Stomach (tissue), 9 donors: ENCODE results near the gene CRISP2. TPM values are rescaled to one million over a fixed set of nuclear protein-coding genes. Genes with fewer than 3 reads are reported as not detected.
"Not testable (repeated sequence)": the region's sequence is repeated elsewhere in the genome, so short reads cannot be mapped to it uniquely, and the experiment has no call there.

Source experiments
- DNase-seq, 2 donors: peaks; one replicate each; pipeline versions ENCODE4 v3.0.0 to v3.0.0-alpha.2; 2013 to 2019
- H3K27ac ChIP-seq, 5 donors: fragments of 200-600 bp in 4 of 5; sonication (generic) in 4 of 5; one replicate each; pipeline ENCODE4 v1.5.1; 2013 to 2019; ENCODE audit warnings: mild to moderate bottlenecking in 1 of 5, moderate library complexity in 1 of 5
- H3K27me3 ChIP-seq, 3 donors: fragments of 200-600 bp; sonication (generic); one replicate each; pipeline ENCODE4 v1.5.1; 2017 to 2019; ENCODE audit warnings: mixed run types in 1 of 3
- H3K36me3 ChIP-seq, 4 donors: fragments of 200-600 bp; sonication (generic); 1 replicate in 3 of 4; 2 replicates in 1 of 4; pipeline ENCODE4 v1.5.1; 2016 to 2019
- H3K4me1 ChIP-seq, 4 donors: fragments of 200-600 bp; sonication (generic); one replicate each; pipeline ENCODE4 v1.5.1; 2016 to 2019
- H3K4me3 ChIP-seq, 4 donors: fragments of 200-600 bp; sonication (generic) in 3 of 4; one replicate each; pipeline ENCODE4 v1.5.1; 2016 to 2019; ENCODE audit warnings: mild to moderate bottlenecking in 1 of 4
- H3K9me3 ChIP-seq, 4 donors: fragments of 200-600 bp; sonication (generic); one replicate each; pipeline ENCODE4 v1.5.1; 2016 to 2019
- CTCF ChIP-seq, 7 experiments: fragments of 450-650 bp in 4 of 7; fragments of 200-600 bp in 3 of 7; sonication (generic) in 3 of 7; IDR thresholded peaks; one replicate each; pipeline ENCODE4 v1.5.1; 2016 to 2019; ENCODE audit warnings: antibody characterized with exemption in 7 of 7, control low read depth in 2 of 7, mild to moderate bottlenecking in 1 of 7
- EP300 ChIP-seq: sonication (generic); formaldehyde crosslinking; IDR thresholded peaks from one replicate; pipeline ENCODE4 v1.6.1; 2017; ENCODE audit warnings: antibody characterized with exemption
- POLR2A ChIP-seq, 4 donors: fragments of 450-650 bp; IDR thresholded peaks; one replicate each; pipeline ENCODE4 v1.6.1; 2016; ENCODE audit warnings: antibody characterized with exemption in 4 of 4, control low read depth in 2 of 4, mild to moderate bottlenecking in 1 of 4, moderate library complexity in 1 of 4
- POLR2AphosphoS5 ChIP-seq, 3 donors: sonication (generic); formaldehyde crosslinking; IDR thresholded peaks; one replicate each; pipeline ENCODE4 v1.6.1; 2016; ENCODE audit warnings: antibody characterized with exemption in 3 of 3
- WGBS, 5 donors: extraction: QIAGEN DNeasy Blood & Tissue Kit in 3 of 5; methylation state at CpG; one replicate each; pipeline versions ENCODE4 v1.1.5 to v1.1.7; 2013 to 2018; 5-methylcytosine and 5-hydroxymethylcytosine counted together
- intact Hi-C: fragments of 100-400 bp; cut with DNase I; formaldehyde crosslinking; loops from one replicate; pipeline ENCODE4 v1.15.1; 2023; ENCODE audit warnings: low total_unique reads
- polyA plus RNA-seq, 3 donors: library from polyadenylated mRNA; stranded (reverse); fragments of 200-250 nt; gene quantifications; one replicate each; pipeline ENCODE4 v1.2.3, GENCODE V29; 2013
- total RNA-seq, 5 donors: library from RNA; depleted of rRNA; stranded (reverse); fragments of >200 nt; gene quantifications; one replicate each; pipeline versions ENCODE4 v1.1.0 to v1.2.3, GENCODE V29; 2014 to 2016
- donor health status: healthy with polysubstance abuse.
- donor health status: Bipolar disorder and iron deficiency.
- donor health status: healthy.

Gene CRISP2
- total and polyA plus RNA-seq, 8 donors, result 0.37 to 0.38 TPM; not detected in 6

- no peaks in the 10 kb centered on the region for H3K9me3 ChIP-seq
- no peak for DNase-seq
- no peaks in the 10 kb centered on the region for H3K27me3 ChIP-seq
- intact Hi-C loops, result no loop called here
- H3K36me3 ChIP-seq, result no peaks in the 10 kb centered on the region
- peaks cover 0 to 7% (median 3%) of the 10 kb centered on the region in 4 donors for H3K4me1 ChIP-seq
- no peak overlapping the region for H3K27ac ChIP-seq
- no peak for TF ChIP-seq EP300
- TF ChIP-seq CTCF (IDR thresholded peaks at IDR 0.05), result no peak
- TF ChIP-seq POLR2AphosphoS5 (IDR thresholded peaks at IDR 0.05), result no peak
- TF ChIP-seq POLR2A (IDR thresholded peaks at IDR 0.05), result no peak
- WGBS, 5 donors, result 31 to 50% (median 40%) methylated on average over 4 of the region's 4 CpGs
- H3K4me3 ChIP-seq, result no peak overlapping the region
Observed at GRCh38 chr6:49736017-49736508, 22.7 kb upstream of the CRISP2 start.

DNA sequence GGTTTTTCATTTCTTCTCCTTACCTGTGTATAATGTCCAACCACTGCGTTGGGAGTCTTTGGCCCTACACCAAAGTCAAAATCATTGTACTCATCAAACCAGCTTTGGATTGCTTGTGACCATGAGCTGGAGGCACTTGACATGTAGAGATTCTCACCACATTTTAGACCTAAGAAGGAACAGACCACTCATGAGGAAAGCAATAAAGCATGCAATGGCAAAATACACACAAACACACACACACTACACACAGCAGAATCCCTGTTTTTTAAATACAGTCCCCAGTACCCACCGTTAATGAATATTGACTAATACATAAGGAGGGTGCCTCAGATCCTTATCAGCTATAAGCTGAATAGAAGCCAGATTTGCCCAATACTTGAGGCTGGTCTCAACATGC is 20.3 kb upstream of the CRISP2 start:
- H3K27me3 ChIP-seq, result no peaks in the 10 kb centered on the region
- H3K36me3 ChIP-seq, result no peaks in the 10 kb centered on the region
- intact Hi-C loops, result no loop called here
- no peak overlapping the region for H3K4me3 ChIP-seq
- no peak overlapping the region for H3K27ac ChIP-seq
- H3K9me3 ChIP-seq, result no peaks in the 10 kb centered on the region
- no peak for TF ChIP-seq EP300
- no peak for TF ChIP-seq POLR2A (IDR thresholded peaks at IDR 0.05)
- TF ChIP-seq POLR2AphosphoS5 (IDR thresholded peaks at IDR 0.05), result no peak
- TF ChIP-seq CTCF (IDR thresholded peaks at IDR 0.05), result no peak
- WGBS, 5 donors, result 35 to 82% (median 51%) methylated on average over 2 of the region's 2 CpGs
- DNase-seq, result no peak
- peaks cover 0 to 7% (median 3%) of the 10 kb centered on the region in 4 donors for H3K4me1 ChIP-seq

GRCh38 chr6:49732781-49733180 is 19.4 kb upstream of the CRISP2 start:
- Histone ChIP-seq H3K4me1 (peaks cover 0 to 7% (median 3%) of the 10 kb centered on the region in 4 donors), H3K4me3 (no peak overlapping the region), H3K9me3 (no peaks in the 10 kb centered on the region), H3K27ac (no peak overlapping the region), H3K27me3 (no peaks in the 10 kb centered on the region), H3K36me3 (no peaks in the 10 kb centered on the region)
- WGBS, 5 donors, result 51 to 73% (median 68%) methylated on average over 3 of the region's 3 CpGs
- TF ChIP-seq POLR2AphosphoS5 (IDR thresholded peaks at IDR 0.05) (no peak), POLR2A (IDR thresholded peaks at IDR 0.05) (no peak), CTCF (IDR thresholded peaks at IDR 0.05) (no peak), EP300 (no peak)
- intact Hi-C loops, result no loop called here
- DNase-seq, result no peak

GRCh38 chr6:49730251-49730650 is 16.9 kb upstream of the CRISP2 start:
- Histone ChIP-seq H3K27me3 (no peaks in the 10 kb centered on the region), H3K27ac (no peak overlapping the region), H3K4me3 (no peak overlapping the region), H3K9me3 (no peaks in the 10 kb centered on the region), H3K4me1 (no peaks in the 10 kb centered on the region), H3K36me3 (no peaks in the 10 kb centered on the region)
- TF ChIP-seq CTCF (IDR thresholded peaks at IDR 0.05) (no peak), POLR2A (IDR thresholded peaks at IDR 0.05) (no peak), POLR2AphosphoS5 (IDR thresholded peaks at IDR 0.05) (no peak), EP300 (no peak)
- intact Hi-C loops, result no loop called here
- no peak for DNase-seq

GRCh38 chr6:49723917-49724316 is 10.6 kb upstream of the CRISP2 start:
- DNase-seq, H3K4me1 ChIP-seq, H3K27me3 ChIP-seq, intact Hi-C loops, H3K27ac ChIP-seq, H3K36me3 ChIP-seq, H3K9me3 ChIP-seq, H3K4me3 ChIP-seq: not testable (repeated sequence)
- 63 to 84% (median 71%) methylated on average over 4 of the region's 4 CpGs for WGBS, 5 donors
